Left kidney (tissue), 8 donors: Measurements from ENCODE around the gene SLC37A3. TPM values are rescaled to one million over a fixed set of nuclear protein-coding genes. Genes with fewer than 3 reads are reported as not detected.
A peak's percentile ranks its signal among the peaks of the same experiment; 100 is the strongest.
"Not testable (repeated sequence)": the region's sequence is repeated elsewhere in the genome, so short reads cannot be mapped to it uniquely, and the experiment has no call there.

ENCODE experiments used
- DNase-seq: peaks from one replicate; pipeline ENCODE4 v3.0.0-alpha.2; 2013
- long read RNA-seq, 8 donors: transcript quantifications; one replicate each; lab custom pipeline, GENCODE V29; 2026
- polyA plus RNA-seq: library from polyadenylated mRNA; unstranded; fragments of 120-200 nt; gene quantifications from one replicate; pipeline ENCODE4 v1.2.1, GENCODE V29; 2013; ENCODE audit not compliant: insufficient read length

Gene SLC37A3
- 63.4 TPM for polyA plus RNA-seq
- long read RNA-seq, donor 1, transcript SLC37A3-201 (15 exons, 3,349 nt): major isoform, 5 of 9 reads
- long read RNA-seq, donor 1, partial matches to known transcripts: 0 of 9 reads
- long read RNA-seq, donor 1, other reads (novel, unspliced or antisense): 0 of 9 reads
- long read RNA-seq, donor 2, transcript SLC37A3-201 (15 exons, 3,349 nt): major isoform, 5 of 6 reads
- long read RNA-seq, donor 2, partial matches to known transcripts: 0 of 6 reads
- long read RNA-seq, donor 2, other reads (novel, unspliced or antisense): 0 of 6 reads
- long read RNA-seq, donor 3, transcript SLC37A3-201 (15 exons, 3,349 nt): major isoform, 13 of 13 reads
- long read RNA-seq, donor 3, partial matches to known transcripts: 0 of 13 reads
- long read RNA-seq, donor 3, other reads (novel, unspliced or antisense): 0 of 13 reads
- long read RNA-seq, donor 4, partial matches to known transcripts: 0 of 1 reads
- long read RNA-seq, donor 4, other reads (novel, unspliced or antisense): 0 of 1 reads
- long read RNA-seq, donor 5, transcript SLC37A3-201 (15 exons, 3,349 nt): major isoform, 9 of 14 reads
- long read RNA-seq, donor 5, partial matches to known transcripts: 0 of 14 reads
- long read RNA-seq, donor 5, other reads (novel, unspliced or antisense): 0 of 14 reads
- long read RNA-seq, donor 6, transcript SLC37A3-201 (15 exons, 3,349 nt): major isoform, 6 of 8 reads
- long read RNA-seq, donor 6, partial matches to known transcripts: 0 of 8 reads
- long read RNA-seq, donor 6, other reads (novel, unspliced or antisense): 0 of 8 reads
- long read RNA-seq, donor 7, transcript SLC37A3-201 (15 exons, 3,349 nt): major isoform, 6 of 8 reads
- long read RNA-seq, donor 7, partial matches to known transcripts: 0 of 8 reads
- long read RNA-seq, donor 7, other reads (novel, unspliced or antisense): 0 of 8 reads
- long read RNA-seq, donor 8, partial matches to known transcripts: 0 of 3 reads
- long read RNA-seq, donor 8, other reads (novel, unspliced or antisense): 0 of 3 reads

- peak; percentile 83 for DNase-seq
Observed at GRCh38 chr7:140397784-140398750, at the start of gene SLC37A3. Gene SLC37A3, minus strand, starts transcription at chr7:140398530. Its CDS starts 16,004 bp downstream, at chr7:140382526.

- no peak for DNase-seq
Observed at GRCh38 chr7:140447841-140448240, 49.5 kb upstream of the SLC37A3 start.

- DNase-seq: no peak
Observed at GRCh38 chr7:140446467-140446866, 48.1 kb upstream of the SLC37A3 start.

DNA sequence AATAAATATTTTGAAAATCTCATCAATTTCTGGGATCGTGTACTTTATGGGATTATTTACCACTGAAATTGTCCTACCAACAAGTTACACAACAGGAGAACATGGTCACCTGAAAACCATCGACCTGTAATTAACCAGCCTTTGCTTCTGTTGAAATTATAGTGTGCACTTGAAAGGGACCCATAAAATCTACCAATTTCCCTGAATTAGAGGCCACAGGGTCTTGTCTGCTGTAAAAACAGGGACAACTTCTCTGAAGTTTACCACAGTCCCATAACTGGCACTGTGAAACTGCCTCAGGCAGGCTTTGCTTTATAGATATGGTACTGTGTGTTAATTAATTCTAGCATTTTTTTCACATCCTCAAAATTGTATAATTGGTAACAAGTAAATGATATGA lies 43.2 kb upstream of the SLC37A3 start:
- DNase-seq: no peak

GRCh38 chr7:140440593-140440992 lies 42.3 kb upstream of the SLC37A3 start:
- DNase-seq: no peak

DNA sequence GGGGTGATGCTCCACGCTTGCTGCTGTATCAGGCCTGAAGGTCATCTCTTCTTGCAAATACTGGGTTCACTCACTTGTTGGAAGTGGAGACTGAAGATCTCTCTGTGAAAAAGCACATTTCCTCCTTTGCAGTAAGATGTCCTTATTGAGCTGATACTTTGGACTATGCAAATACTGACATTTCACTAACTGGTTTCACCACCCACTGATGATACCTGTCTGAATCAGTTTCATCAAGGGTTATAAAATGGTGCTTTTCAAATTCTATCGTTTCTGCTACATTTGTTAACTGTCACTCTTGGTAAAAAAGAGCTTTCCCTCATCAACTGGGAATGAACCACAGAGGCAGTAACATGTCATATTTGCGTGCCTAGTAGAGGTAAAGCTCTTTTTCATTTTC lies 41.0 kb upstream of the SLC37A3 start:
- DNase-seq: no peak

DNA sequence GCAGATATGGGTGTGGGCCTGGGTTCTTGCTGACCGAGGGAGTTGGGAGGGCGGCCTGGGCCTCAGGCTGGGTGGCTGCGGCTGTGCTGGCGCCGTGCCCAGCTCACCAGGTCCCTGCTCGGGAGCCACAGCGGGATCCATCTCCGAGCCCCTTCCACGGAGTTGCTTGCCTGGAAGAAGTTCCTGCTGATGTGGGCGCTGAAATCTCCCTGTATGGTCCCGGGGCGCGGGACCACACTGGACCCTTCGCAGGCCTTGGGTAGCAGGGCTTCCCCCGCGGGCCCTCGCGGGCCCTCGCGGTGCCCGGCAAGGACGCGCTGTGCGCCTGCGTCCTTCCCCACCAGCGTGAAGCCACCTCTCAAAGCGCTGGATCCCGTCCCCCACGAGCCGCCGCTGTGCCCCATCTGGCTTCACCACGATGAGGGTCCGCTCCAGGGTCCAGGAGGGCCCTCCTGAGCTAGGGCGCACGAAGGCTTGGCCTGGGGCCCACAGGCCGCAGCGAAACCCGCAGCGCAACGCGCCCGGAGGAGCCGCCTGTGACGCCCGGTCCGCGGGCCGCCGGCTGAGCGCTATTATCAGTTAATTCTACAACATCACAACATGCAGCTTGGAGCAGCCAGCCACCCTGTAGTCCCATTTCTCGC lies 37.0 kb upstream of the SLC37A3 start:
- DNase-seq: no peak

GRCh38 chr7:140433396-140433795 lies 35.1 kb upstream of the SLC37A3 start:
- no peak for DNase-seq

GRCh38 chr7:140426130-140426529 lies 27.8 kb upstream of the SLC37A3 start:
- DNase-seq: no peak

DNA sequence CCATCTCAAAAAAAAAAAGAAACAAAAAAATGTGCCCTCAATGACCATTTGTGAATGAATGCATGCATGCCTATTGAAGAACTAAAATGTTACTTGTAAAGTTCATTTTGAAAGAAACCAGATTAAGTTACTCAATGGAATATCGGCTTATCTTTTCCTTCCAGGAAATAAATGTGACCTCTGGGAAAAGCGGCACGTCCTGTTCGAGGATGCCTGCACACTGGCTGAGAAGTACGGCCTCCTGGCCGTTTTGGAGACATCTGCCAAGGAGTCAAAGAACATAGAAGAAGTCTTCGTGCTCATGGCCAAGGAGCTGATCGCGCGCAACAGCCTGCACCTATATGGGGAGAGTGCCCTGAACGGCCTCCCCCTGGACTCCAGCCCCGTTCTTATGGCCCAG lies 27.4 kb upstream of the SLC37A3 start:
- no peak for DNase-seq

GRCh38 chr7:140423501-140423900 lies 25.2 kb upstream of the SLC37A3 start:
- DNase-seq: no peak

DNA sequence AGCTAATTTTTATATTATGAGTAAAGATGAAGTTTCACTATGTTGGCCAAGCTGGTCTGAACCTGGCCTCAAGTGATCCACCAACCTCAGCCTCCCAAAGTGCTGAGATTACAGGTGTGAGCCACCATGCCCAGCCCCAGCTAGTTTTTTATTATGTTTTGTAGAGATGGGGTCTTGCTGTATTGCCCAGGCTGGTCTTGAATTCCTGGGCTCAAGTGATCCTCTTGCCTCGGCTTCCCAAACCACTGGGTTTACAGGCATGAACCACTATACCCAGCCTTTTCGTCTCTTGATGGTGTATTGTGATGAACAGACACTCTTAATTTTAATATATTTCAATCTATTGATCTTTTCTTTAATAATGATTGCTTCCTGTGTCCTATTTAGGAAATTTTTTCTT lies 23.2 kb upstream of the SLC37A3 start:
- no peak for DNase-seq

GRCh38 chr7:140418653-140419052 lies 20.3 kb upstream of the SLC37A3 start:
- no peak for DNase-seq

- not testable (repeated sequence) for DNase-seq
Observed at GRCh38 chr7:140418156-140418472, 19.8 kb upstream of the SLC37A3 start.

GRCh38 chr7:140417456-140418155 lies 19.3 kb upstream of the SLC37A3 start:
- DNase-seq: no peak

DNA sequence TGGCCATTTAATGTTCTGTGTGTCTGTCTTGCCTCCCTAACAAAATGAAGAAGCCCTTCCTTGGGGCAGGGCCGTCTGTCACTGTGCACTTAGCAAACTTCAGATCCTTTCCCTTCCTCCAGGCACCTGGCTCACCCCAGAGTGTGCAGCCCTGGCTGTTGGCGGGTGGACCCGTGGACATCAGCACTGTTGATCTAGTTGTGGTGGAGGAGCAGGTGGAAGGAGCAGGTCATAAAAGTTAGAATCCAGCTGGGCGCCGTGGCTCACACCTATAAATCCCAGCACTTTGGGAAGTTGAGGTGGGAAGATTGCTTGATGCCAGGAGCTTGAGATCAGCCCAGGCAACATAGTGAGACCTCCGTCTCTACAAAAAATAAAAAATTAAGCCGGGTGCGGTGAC lies 18.2 kb upstream of the SLC37A3 start:
- no peak for DNase-seq

DNA sequence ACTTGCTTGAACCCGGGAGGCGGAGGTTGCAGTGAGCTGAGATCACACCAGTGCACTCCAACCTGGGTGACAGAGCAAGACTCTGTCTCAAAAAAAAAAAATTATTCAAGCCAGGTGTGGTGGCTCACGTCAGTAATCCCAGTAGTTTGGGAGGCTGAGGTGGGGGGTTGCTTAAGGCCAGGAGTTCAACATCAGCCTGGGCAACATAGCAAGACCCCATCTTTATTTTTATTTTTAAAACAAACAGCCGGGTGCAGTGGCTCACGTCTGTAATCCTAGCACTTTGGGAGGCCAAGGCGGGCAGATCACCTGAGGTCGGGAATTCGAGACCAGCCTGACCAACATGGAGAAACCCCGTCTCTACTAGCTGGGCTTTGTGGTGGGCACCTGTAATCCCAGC lies 17.5 kb upstream of the SLC37A3 start:
- DNase-seq: not testable (repeated sequence)

GRCh38 chr7:140415361-140415760 lies 17.0 kb upstream of the SLC37A3 start:
- DNase-seq: no peak

GRCh38 chr7:140404565-140405065 lies 6.3 kb upstream of the SLC37A3 start:
- peak; percentile 33 for DNase-seq

DNA sequence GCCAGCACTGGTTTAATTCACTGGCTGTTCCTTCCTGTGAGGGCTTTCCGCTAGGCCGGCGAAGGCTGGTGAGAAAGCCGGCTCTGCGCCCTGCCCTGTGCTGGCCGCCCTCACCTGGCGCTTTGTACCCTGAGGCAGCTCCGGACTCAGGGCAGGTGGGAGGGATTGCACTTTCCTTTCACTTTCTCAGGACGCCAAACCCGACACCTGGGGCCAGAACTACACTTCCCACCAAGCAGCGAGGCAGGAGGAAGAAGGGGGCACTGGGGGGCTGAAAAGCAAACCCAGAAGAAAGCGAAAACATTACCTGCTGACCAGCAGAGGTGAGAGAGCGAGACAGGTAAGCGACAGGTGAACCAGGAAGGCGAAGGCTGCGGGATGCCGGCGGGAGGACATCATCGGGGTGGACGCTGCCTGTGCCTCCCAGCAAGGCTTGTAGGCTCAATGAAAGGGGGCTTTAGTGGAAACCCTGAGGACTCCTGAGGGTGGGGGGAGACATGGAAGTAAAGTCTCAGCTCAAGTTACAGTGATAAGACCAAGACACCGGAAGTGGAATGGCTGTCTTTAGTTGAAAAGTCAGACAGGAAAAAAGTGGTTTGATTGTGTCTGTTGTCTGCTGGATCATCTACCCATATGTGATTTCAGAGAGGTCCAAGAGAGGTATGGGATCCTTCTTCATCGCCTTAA lies 5.7 kb upstream of the SLC37A3 start, which contains the start of gene RAB19:
RAB19 (plus strand) TSS at position 181 of the 687 bp plus-strand sequence. CDS start 3,589 bp downstream, outside the sequence.
- DNase-seq: peak; percentile 36
